Peyer's patch (tissue), 4 donors: ENCODE data around the gene KLHL36. TPM values are rescaled to one million over a fixed set of nuclear protein-coding genes. Genes with fewer than 3 reads are reported as not detected.

Source experiments
- DNase-seq, 3 donors: peaks; one replicate each; pipeline ENCODE4 v3.0.0-alpha.2; 2017 to 2019
- H3K27ac ChIP-seq, 4 donors: fragments of 200-600 bp; sonication (generic); one replicate each; pipeline ENCODE4 v1.5.1; 2016 to 2019
- H3K27me3 ChIP-seq, 2 donors: fragments of 200-600 bp; sonication (generic); one replicate each; pipeline ENCODE4 v1.5.1; 2019
- H3K36me3 ChIP-seq, 3 donors: fragments of 200-600 bp; sonication (generic); one replicate each; pipeline ENCODE4 v1.5.1; 2016 to 2019
- H3K4me1 ChIP-seq, 4 donors: fragments of 200-600 bp; sonication (generic); one replicate each; pipeline ENCODE4 v1.5.1; 2016 to 2019
- H3K4me3 ChIP-seq, 4 donors: fragments of 200-600 bp; sonication (generic); 1 replicate in 3 of 4; 2 replicates in 1 of 4; pipeline ENCODE4 v1.5.1; 2016 to 2019; ENCODE audit warnings: mild to moderate bottlenecking in 1 of 4
- H3K9me3 ChIP-seq, 4 donors: fragments of 200-600 bp; sonication (generic); one replicate each; pipeline ENCODE4 v1.5.1; 2016 to 2019; ENCODE audit warnings: mild to moderate bottlenecking in 1 of 4
- POLR2A ChIP-seq, 2 donors: fragments of 450-650 bp; IDR thresholded peaks; one replicate each; pipeline ENCODE4 v1.5.1; 2017; ENCODE audit warnings: antibody characterized with exemption in 2 of 2, mild to moderate bottlenecking in 2 of 2, moderate library complexity in 2 of 2
- total RNA-seq, 4 donors: library from RNA; depleted of rRNA; stranded (reverse); fragments of >200 nt; gene quantifications; one replicate each; pipeline ENCODE4 v1.1.0, GENCODE V29; 2016
- TF ChIP-seq, protein P1 (sequence below), 6 experiments: fragments of 450-650 bp in 4 of 6; fragments of 200-600 bp in 2 of 6; sonication (generic) in 1 of 6; IDR thresholded peaks; one replicate each; pipeline ENCODE4 v1.5.1; 2017 to 2019; ENCODE audit warnings: antibody characterized with exemption in 6 of 6, mild to moderate bottlenecking in 3 of 6, moderate library complexity in 1 of 6

The KLHL36 gene
- total RNA-seq, 4 donors from 2014 or later, result 57.8 to 81.4 (median 74.4) TPM

DNA sequence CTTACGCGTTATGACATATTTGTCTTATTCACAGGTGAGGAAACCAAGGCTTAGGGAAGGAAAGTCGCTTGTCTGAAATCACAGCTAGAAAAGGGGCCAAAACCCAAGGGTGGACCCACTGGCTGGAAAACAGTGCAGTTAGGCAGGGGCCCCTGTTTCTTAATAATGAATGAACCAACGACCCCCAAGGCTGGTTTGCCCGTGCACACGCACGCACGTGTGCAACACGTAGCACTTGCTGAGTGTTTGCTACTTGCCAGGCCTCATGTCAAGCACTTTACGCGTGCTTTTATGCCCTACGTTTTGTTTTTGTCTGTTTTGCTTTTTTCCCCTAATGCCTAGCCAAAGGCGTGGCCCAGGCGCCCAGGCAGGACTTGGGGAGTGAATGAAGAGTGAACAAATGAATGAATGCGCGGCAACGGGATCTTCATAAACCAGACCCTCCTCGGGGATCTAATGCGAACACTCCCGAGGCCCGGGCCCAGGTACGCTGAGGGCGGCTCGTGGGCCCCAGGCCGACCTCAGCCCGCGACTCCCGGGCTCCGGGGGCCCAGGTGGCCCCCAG lies 50.9 kb downstream of the KLHL36 start:
- Histone ChIP-seq H3K27ac (peak overlapping the region in 3 of 4 donors; percentile 87 to 96 (median 89)), H3K9me3 (no peaks in the 10 kb centered on the region), H3K27me3 (no peaks in the 10 kb centered on the region), H3K36me3 (no peaks in the 10 kb centered on the region), H3K4me3 (peak overlapping the region; percentile 88 to 99 (median 95)), H3K4me1 (peaks cover 2 to 15% (median 5%) of the 10 kb centered on the region in 4 donors)
- TF ChIP-seq POLR2A (IDR thresholded peaks at IDR 0.05), result no peak
- TF ChIP-seq, protein P1, sequence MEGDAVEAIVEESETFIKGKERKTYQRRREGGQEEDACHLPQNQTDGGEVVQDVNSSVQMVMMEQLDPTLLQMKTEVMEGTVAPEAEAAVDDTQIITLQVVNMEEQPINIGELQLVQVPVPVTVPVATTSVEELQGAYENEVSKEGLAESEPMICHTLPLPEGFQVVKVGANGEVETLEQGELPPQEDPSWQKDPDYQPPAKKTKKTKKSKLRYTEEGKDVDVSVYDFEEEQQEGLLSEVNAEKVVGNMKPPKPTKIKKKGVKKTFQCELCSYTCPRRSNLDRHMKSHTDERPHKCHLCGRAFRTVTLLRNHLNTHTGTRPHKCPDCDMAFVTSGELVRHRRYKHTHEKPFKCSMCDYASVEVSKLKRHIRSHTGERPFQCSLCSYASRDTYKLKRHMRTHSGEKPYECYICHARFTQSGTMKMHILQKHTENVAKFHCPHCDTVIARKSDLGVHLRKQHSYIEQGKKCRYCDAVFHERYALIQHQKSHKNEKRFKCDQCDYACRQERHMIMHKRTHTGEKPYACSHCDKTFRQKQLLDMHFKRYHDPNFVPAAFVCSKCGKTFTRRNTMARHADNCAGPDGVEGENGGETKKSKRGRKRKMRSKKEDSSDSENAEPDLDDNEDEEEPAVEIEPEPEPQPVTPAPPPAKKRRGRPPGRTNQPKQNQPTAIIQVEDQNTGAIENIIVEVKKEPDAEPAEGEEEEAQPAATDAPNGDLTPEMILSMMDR (IDR thresholded peaks at IDR 0.05), result no peak
- peak in 1 of 3 donors; percentile 27 for DNase-seq

DNA sequence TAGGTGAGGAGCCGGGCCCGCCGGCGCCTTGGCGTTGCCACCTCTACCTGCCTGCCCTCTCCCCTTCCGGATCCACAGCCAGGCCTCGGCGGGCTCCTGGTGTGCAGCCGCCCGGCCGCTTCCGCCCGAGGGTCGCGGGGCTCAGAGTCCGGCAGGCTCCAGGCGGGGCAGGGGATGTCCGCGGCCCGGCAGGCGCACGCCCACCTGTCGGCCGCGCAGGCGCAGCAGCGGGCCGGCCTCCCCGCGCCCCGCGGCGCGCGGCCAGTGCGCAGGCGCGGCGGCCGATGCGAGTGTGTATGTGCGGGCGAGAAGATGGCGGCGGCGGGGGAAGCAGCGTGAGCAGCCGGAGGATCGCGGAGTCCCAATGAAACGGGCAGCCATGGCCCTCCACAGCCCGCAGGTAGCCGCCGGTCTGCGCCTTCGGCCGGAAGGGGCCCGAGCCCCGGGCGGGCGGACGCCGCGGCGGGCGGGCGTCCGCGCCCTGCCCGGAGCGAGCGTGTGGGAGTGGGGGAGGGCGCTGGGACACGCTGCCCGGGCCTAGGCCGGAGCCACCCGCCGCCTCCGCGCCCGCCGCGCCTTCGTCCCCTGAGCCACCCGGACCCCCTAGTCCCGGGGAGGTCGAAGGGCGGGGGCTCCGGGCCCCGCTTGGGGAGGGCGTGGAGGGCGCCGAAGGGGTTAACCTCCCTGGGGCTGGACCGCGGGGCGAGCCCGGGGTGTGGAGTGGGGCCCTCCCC lies 51.6 kb downstream of the KLHL36 start, which contains the start of gene USP10:
Gene USP10, plus strand, starts transcription at position 289 of the 734 bp plus-strand sequence. Its CDS starts 91 bp downstream, at position 380.
- H3K9me3 ChIP-seq, result no peaks in the 10 kb centered on the region
- peak; percentile 79 to 90 (median 85) for DNase-seq
- H3K36me3 ChIP-seq, result no peaks in the 10 kb centered on the region
- H3K4me1 ChIP-seq, result peaks cover 3 to 22% (median 5%) of the 10 kb centered on the region in 4 donors
- H3K27me3 ChIP-seq, result no peaks in the 10 kb centered on the region
- H3K4me3 ChIP-seq, result peak within 1 kb of the TSS; percentile 88 to 99 (median 95)
- TF ChIP-seq, protein P1 (IDR thresholded peaks at IDR 0.05), result no peak
- TF ChIP-seq POLR2A (IDR thresholded peaks at IDR 0.05), result peak in 1 of 2 donors; percentile 51
- H3K27ac ChIP-seq, result peak within 1 kb of the TSS; percentile 87 to 96 (median 90)

DNA sequence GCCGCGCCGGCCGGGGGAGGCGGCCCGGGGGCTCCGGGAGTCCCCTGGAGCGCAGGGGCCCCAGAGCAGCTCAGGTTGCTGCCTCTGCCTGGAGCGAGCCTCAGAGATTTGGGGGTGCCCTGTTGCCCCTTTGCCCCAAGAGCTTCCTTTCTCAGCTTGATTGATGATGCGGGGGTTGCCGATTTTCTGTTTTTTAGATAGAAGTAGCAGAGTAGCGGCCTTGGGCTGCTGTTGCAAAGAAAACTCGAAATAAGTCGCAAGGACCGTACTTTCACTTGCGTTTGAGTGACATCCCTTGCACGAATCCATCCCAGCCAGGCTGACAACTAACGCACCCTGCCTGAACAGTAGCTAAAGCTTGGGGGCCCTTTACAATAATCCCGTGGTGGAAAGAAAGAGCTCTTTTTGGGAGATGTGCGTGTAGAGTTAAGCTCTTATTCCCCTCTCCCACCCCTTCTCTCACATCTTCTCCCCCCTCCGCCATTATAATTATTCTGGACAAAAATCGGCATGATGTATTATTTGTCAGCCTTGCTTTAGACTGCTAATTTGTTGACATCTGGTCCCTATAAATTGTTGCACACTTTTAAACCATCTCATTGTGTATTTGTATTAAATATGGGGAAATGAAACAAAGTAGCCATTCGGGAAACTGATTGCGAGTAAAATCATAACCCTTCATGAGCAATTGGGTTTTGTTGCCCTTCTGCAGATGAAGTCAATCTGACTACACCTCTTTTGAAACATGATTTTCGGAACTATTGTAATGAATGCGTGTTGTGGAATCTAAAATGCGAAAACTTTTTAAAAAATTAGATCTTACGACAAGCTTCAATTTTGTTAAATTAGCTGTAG lies 52.4 kb downstream of the KLHL36 start:
- TF ChIP-seq POLR2A (IDR thresholded peaks at IDR 0.05), result no peak
- TF ChIP-seq, protein P1 (IDR thresholded peaks at IDR 0.05), result no peak
- no peaks in the 10 kb centered on the region for H3K9me3 ChIP-seq
- H3K36me3 ChIP-seq, result no peaks in the 10 kb centered on the region
- peaks cover 3 to 28% (median 5%) of the 10 kb centered on the region in 4 donors for H3K4me1 ChIP-seq
- peak overlapping the region; percentile 87 to 96 (median 90) for H3K27ac ChIP-seq
- no peaks in the 10 kb centered on the region for H3K27me3 ChIP-seq
- H3K4me3 ChIP-seq, result peak overlapping the region; percentile 88 to 99 (median 95)
- peak; percentile 43 to 64 (median 57) for DNase-seq

DNA sequence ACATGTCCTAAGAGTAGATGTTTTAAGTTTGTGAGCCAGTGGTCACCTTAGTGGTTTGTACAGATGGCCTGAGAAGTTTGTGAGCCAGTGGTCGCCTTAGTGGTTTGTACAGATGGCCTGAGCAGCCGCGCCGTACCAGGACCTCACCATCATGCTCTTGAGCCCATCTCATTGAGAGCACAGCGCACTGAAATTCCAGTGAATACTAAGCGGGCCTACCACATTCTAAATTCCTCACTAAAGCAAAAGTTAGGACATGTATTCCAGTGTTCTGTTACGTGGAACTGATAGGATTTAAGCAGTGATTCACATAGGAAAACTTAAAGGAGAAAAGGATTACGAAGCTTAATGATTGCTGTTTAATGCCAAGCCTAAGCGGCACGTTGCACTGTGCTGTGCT lies 55.4 kb downstream of the KLHL36 start:
- Histone ChIP-seq H3K36me3 (no peaks in the 10 kb centered on the region), H3K27me3 (no peaks in the 10 kb centered on the region), H3K4me1 (peaks cover 3 to 32% (median 5%) of the 10 kb centered on the region in 4 donors), H3K27ac (no peak overlapping the region), H3K9me3 (no peaks in the 10 kb centered on the region), H3K4me3 (no peak overlapping the region)
- no peak for TF ChIP-seq POLR2A (IDR thresholded peaks at IDR 0.05)
- TF ChIP-seq, protein P1 (IDR thresholded peaks at IDR 0.05), result no peak
- no peak for DNase-seq

GRCh38 chr16:84704253-84704652 lies 55.9 kb downstream of the KLHL36 start:
- Histone ChIP-seq H3K4me1 (peaks cover 3 to 30% (median 3%) of the 10 kb centered on the region in 4 donors), H3K9me3 (no peaks in the 10 kb centered on the region), H3K4me3 (no peak overlapping the region), H3K27ac (no peak overlapping the region), H3K27me3 (no peaks in the 10 kb centered on the region), H3K36me3 (no peaks in the 10 kb centered on the region)
- TF ChIP-seq, protein P1 (IDR thresholded peaks at IDR 0.05), result no peak
- TF ChIP-seq POLR2A (IDR thresholded peaks at IDR 0.05), result no peak
- no peak for DNase-seq
